Head of caudate nucleus (tissue), 42 donors: ENCODE data around the gene GOT1.

Experiments used
- DNase-seq, 42 donors: peaks; one replicate each; pipeline versions ENCODE4 v3.0.0 to v3.0.0-alpha.2; 2020 to 2021; ENCODE audit warnings: mixed read lengths in 7 of 42
- intact Hi-C: fragments of 100-400 bp; cut with DNase I; formaldehyde crosslinking; loops from one replicate; pipeline ENCODE4 v1.15.0; 2022

The GOT1 gene

GRCh38 chr10:99438890-99439289 lies 8.5 kb upstream of the GOT1 start:
- intact Hi-C loops, result loop anchor here (10.0 kb wide), 1 partner anchor 276 kb away; no protein-coding TSS in a partner anchor
- no peak for DNase-seq

GRCh38 chr10:99435986-99436638 lies 5.7 kb upstream of the GOT1 start:
- intact Hi-C loops, result loop anchor here (10.0 kb wide), 1 partner anchor 279 kb away; no protein-coding TSS in a partner anchor
- peak in 4 of 42 donors; percentile 14 to 59 (median 30) for DNase-seq

GRCh38 chr10:99433378-99434020 lies 3.1 kb upstream of the GOT1 start:
- intact Hi-C loops, result loop anchor here (10.0 kb wide), 1 partner anchor 281 kb away; no protein-coding TSS in a partner anchor

GRCh38 chr10:99432881-99433280 lies 2.5 kb upstream of the GOT1 start:
- intact Hi-C loops, result loop anchor here (10.0 kb wide), 1 partner anchor 282 kb away; no protein-coding TSS in a partner anchor
- no peak for DNase-seq

More at GRCh38 chr10:99433378-99434020, 3.1 kb upstream of the GOT1 start:
- DNase-seq, result peak in 1 of 42 donors; percentile 11

- intact Hi-C loops, result loop anchor here (10.0 kb wide), 1 partner anchor 283 kb away; no protein-coding TSS in a partner anchor
- no peak for DNase-seq
These were observed 1.6 kb upstream of the GOT1 start for GRCh38 chr10:99432047-99432446.

- intact Hi-C loops, result loop anchor here (2.0 to 10.0 kb wide), 2 partner anchors 190 to 284 kb away; partner anchors contain the start of gene SLC25A28
- peak; percentile 23 to 79 (median 56) for DNase-seq
These were observed 851 bp upstream of the GOT1 start for GRCh38 chr10:99431190-99431760.

- intact Hi-C loops, result loop anchor here (2.0 to 10.0 kb wide), 2 partner anchors 191 to 285 kb away; partner anchors contain the start of gene SLC25A28
These were observed 341 bp downstream of the GOT1 start for GRCh38 chr10:99430116-99430450.

GRCh38 chr10:99429517-99430095 lies 818 bp downstream of the GOT1 start:
- no peak for DNase-seq
- intact Hi-C loops, result loop anchor here (2.0 to 10.0 kb wide), 2 partner anchors 191 to 285 kb away; partner anchors contain the start of gene SLC25A28

More at GRCh38 chr10:99430116-99430450, 341 bp downstream of the GOT1 start:
- peak in 3 of 42 donors; percentile 9 to 14 (median 11) for DNase-seq

GRCh38 chr10:99427566-99428190 lies 2.7 kb downstream of the GOT1 start:
- DNase-seq, result no peak
- intact Hi-C loops, result no loop called here

- intact Hi-C loops, result no loop called here
- DNase-seq, result no peak
These were observed 3.7 kb downstream of the GOT1 start for GRCh38 chr10:99426689-99427088.

- intact Hi-C loops, result no loop called here
These were observed 5.2 kb downstream of the GOT1 start for GRCh38 chr10:99425204-99425603.

GRCh38 chr10:99424656-99425055 lies 5.8 kb downstream of the GOT1 start:
- intact Hi-C loops, result no loop called here
- DNase-seq, result no peak

More at GRCh38 chr10:99425204-99425603, 5.2 kb downstream of the GOT1 start:
- no peak for DNase-seq

GRCh38 chr10:99422529-99423096 lies 7.8 kb downstream of the GOT1 start:
- intact Hi-C loops, result no loop called here

GRCh38 chr10:99421233-99421739 lies 9.1 kb downstream of the GOT1 start:
- DNase-seq, result no peak
- intact Hi-C loops, result no loop called here

More at GRCh38 chr10:99422529-99423096, 7.8 kb downstream of the GOT1 start:
- DNase-seq, result no peak

- intact Hi-C loops, result no loop called here
- DNase-seq, result no peak
These were observed 10.7 kb downstream of the GOT1 start for GRCh38 chr10:99419688-99420087.

- intact Hi-C loops, result no loop called here
- no peak for DNase-seq
These were observed 11.4 kb downstream of the GOT1 start for GRCh38 chr10:99418910-99419624.

GRCh38 chr10:99412099-99412498 lies 18.3 kb downstream of the GOT1 start:
- intact Hi-C loops, result no loop called here
- DNase-seq, result no peak

- DNase-seq, result no peak
- intact Hi-C loops, result no loop called here
These were observed 18.9 kb downstream of the GOT1 start for GRCh38 chr10:99411546-99411945.
